Measurements from ENCODE around the gene SWI5. TPM values are rescaled to one million over a fixed set of nuclear protein-coding genes. Genes with fewer than 3 reads are reported as not detected.

The SWI5 gene
- 24.9 and 26.3 TPM in 2 replicates for total RNA-seq

DNA sequence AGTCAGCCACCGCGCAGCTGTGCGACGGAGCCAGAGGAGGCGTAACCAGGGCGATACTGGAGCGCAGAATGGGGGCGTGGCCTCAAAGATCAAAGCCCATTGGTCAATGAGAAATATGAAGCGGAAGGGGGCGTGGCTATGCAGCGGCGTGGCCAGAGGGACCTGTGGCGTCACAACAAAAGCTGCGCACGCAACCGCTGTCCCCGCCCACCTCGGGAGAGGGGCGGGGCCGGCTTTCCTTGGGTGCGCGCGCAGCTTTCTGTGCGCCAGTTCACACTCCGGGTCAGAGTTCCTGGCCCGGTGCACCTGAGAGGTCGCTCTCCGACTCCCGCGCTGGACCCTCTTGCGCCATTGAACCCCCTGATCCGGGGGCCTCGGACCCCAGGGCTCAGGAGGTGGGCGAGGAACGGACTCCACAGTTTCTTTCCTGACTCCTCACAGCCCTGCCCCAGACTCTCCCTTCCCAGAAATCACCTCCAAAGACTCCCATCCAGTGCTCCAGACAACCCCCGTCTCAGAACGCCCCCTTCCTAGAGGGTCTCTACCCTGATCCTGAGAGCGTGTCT, at the start of gene SWI5:
Gene SWI5 (plus strand): TSS at position 269 of the 566 bp plus-strand sequence.

GRCh38 chr9:128275198-128276007, 673 bp upstream of the SWI5 start, which contains the start of gene GOLGA2:
GOLGA2 (minus strand) TSS chr9:128276007; CDS start chr9:128275976, 31 bp downstream.

GRCh38 chr9:128322404-128323211, 46.5 kb downstream of the SWI5 start, which contains the start of the genes COQ4 and TRUB2:
COQ4 (plus strand) TSS chr9:128322839; CDS start chr9:128322859, 20 bp downstream.
TRUB2 (minus strand) TSS chr9:128322447; CDS start chr9:128322408, 39 bp downstream.

Small RNAs within 50 kb of the gene (small RNA-seq; reads per million reads assigned to genes)
- 1.8 reads per million, percentile 45 among the genes with 10 or more reads in this experiment for gene MIR199B
- not detected for gene MIR3154

Other genes starting within 250 kb of the SWI5 start
- 6.6 and 7.7 TPM in 2 replicates for gene NAIF1, start 209.0 kb upstream of the SWI5 start, total RNA-seq
- 13.2 and 14.0 TPM in 2 replicates for gene SLC25A25, start 208.0 kb upstream of the SWI5 start, total RNA-seq
- gene PTGES2, start 148.5 kb upstream of the SWI5 start, total RNA-seq: 56.1 and 57.6 TPM in 2 replicates
- gene LCN2, start 126.8 kb upstream of the SWI5 start, total RNA-seq: not detected in 2 replicates
- 37.6 and 39.0 TPM in 2 replicates for gene BBLN, start 116.0 kb upstream of the SWI5 start, total RNA-seq
- 33.6 and 47.6 TPM in 2 replicates for gene CIZ1, start 84.7 kb upstream of the SWI5 start, total RNA-seq
- gene DNM1, start 72.9 kb upstream of the SWI5 start, total RNA-seq: 0.57 and 0.66 TPM in 2 replicates
- gene GOLGA2, start 269 bp upstream of the SWI5 start, total RNA-seq: 65.9 and 73.5 TPM in 2 replicates
- gene TRUB2, start 46.2 kb downstream of the SWI5 start, total RNA-seq: 20.7 and 23.3 TPM in 2 replicates
- 31.1 and 36.1 TPM in 2 replicates for gene COQ4, start 46.6 kb downstream of the SWI5 start, total RNA-seq
- 29.3 and 33.7 TPM in 2 replicates for gene SLC27A4, start 64.3 kb downstream of the SWI5 start, total RNA-seq
- 54.8 and 55.3 TPM in 2 replicates for gene URM1, start 95.1 kb downstream of the SWI5 start, total RNA-seq
- gene CERCAM, start 144.6 kb downstream of the SWI5 start, total RNA-seq: 20.7 and 22.5 TPM in 2 replicates
- 41.6 and 44.8 TPM in 2 replicates for gene ODF2, start 179.7 kb downstream of the SWI5 start, total RNA-seq
- gene GLE1, start 228.4 kb downstream of the SWI5 start, total RNA-seq: 27.4 and 34.9 TPM in 2 replicates